HL-60 (cell line): ENCODE measurements around the gene EMX2.

Experiments
- CTCF ChIP-seq: IDR thresholded peaks from one replicate; pipeline ENCODE4 v1.5.1; 2011; ENCODE audit warnings: low read length, control low read depth, inconsistent platforms; ENCODE audit not compliant: insufficient read depth
- POLR2AphosphoS5 ChIP-seq: IDR thresholded peaks from 2 replicates; pipeline ENCODE4 v1.6.1; 2012; ENCODE audit warnings: low read depth
- REST ChIP-seq: IDR thresholded peaks from 2 replicates; pipeline ENCODE4 v1.6.1; 2012; ENCODE audit warnings: low read depth; ENCODE audit not compliant: insufficient replicate concordance

- TF ChIP-seq POLR2AphosphoS5 (no peak), CTCF (no peak), REST (no peak)
Observed at GRCh38 chr10:117532003-117532385, 10.6 kb upstream of the EMX2 start.
